Neural cell (in vitro differentiated cells): ENCODE results near the gene BARHL2. TPM values are rescaled to one million over a fixed set of nuclear protein-coding genes. Genes with fewer than 3 reads are reported as not detected.

ENCODE experiments used
- H2AFZ ChIP-seq: fragments of 200-600, 300-800 bp; sonication (generic), shearing (Covaris generic); 2 replicates; pipeline ENCODE4 v1.6.0; 2014; ENCODE audit warnings: low read depth, mild to moderate bottlenecking, antibody characterized with exemption, low read length, moderate library complexity
- H3F3A ChIP-seq: fragments of 200-600 bp; shearing (Covaris generic); 2 replicates; pipeline ENCODE4 v1.6.1; 2016; ENCODE audit warnings: mild to moderate bottlenecking, moderate library complexity, mixed read lengths, antibody characterized with exemption, low read length; ENCODE audit not compliant: insufficient read depth, poor library complexity, severe bottlenecking
- H3K27ac ChIP-seq: fragments of 200-600, 300-800 bp; sonication (generic), shearing (Covaris generic); 2 replicates; pipeline ENCODE4 v1.5.1; 2014; ENCODE audit warnings: mild to moderate bottlenecking, low read length, moderate library complexity
- H3K27me3 ChIP-seq: fragments of 300-800, 200-600 bp; sonication (generic), shearing (Covaris generic); 2 replicates; pipeline ENCODE4 v1.6.0; 2014; ENCODE audit warnings: mild to moderate bottlenecking, low read depth, low read length, moderate library complexity; ENCODE audit not compliant: insufficient read depth
- H3K36me3 ChIP-seq: fragments of 300-800, 200-600 bp; sonication (generic), shearing (Covaris generic); 2 replicates; pipeline ENCODE4 v1.5.1; 2014; ENCODE audit warnings: mild to moderate bottlenecking, antibody characterized with exemption, low read length, moderate library complexity; ENCODE audit not compliant: insufficient read depth
- H3K4me2 ChIP-seq: fragments of 300-800, 200-600 bp; sonication (generic), shearing (Covaris generic); 2 replicates; pipeline ENCODE4 v1.6.0; 2014; ENCODE audit warnings: mild to moderate bottlenecking, low read length
- H3K4me3 ChIP-seq: fragments of 300-800, 200-600 bp; sonication (generic), shearing (Covaris generic); 2 replicates; pipeline ENCODE4 v1.5.1; 2014; ENCODE audit warnings: mild to moderate bottlenecking, low read length, moderate library complexity
- H3K79me2 ChIP-seq: fragments of 200-600 bp; shearing (Covaris generic); replicated peaks from 2 replicates; pipeline ENCODE4 v1.6.0; 2014; ENCODE audit warnings: mild to moderate bottlenecking, low read length, moderate library complexity; ENCODE audit not compliant: insufficient read depth
- H3K9ac ChIP-seq: fragments of 300-800, 200-600 bp; sonication (generic), shearing (Covaris generic); 2 replicates; pipeline ENCODE4 v1.6.1; 2016; ENCODE audit warnings: mild to moderate bottlenecking, low read length, mixed read lengths
- H3K9me2 ChIP-seq: fragments of 200-600 bp; shearing (Covaris generic); 2 replicates; pipeline ENCODE4 v1.6.1; 2016; ENCODE audit warnings: mild to moderate bottlenecking, low read length, mixed read lengths; ENCODE audit not compliant: insufficient read depth
- H3K9me3 ChIP-seq: fragments of 200-600, 300-800 bp; sonication (generic), shearing (Covaris generic); 2 replicates; pipeline ENCODE4 v1.6.1; 2016; ENCODE audit warnings: mild to moderate bottlenecking, mixed run types, low read length, moderate library complexity, mixed read lengths
- H4K20me1 ChIP-seq: fragments of 200-600 bp; shearing (Covaris generic); 2 replicates; pipeline ENCODE4 v1.6.1; 2016; ENCODE audit warnings: mild to moderate bottlenecking, mixed run types; ENCODE audit not compliant: insufficient read depth
- EP300 ChIP-seq: fragments of 450-650 bp; conservative IDR thresholded peaks from 2 replicates; pipeline ENCODE4 v1.6.1; 2014; ENCODE audit warnings: antibody characterized with exemption, mild to moderate bottlenecking, moderate library complexity; ENCODE audit not compliant: poor library complexity, severe bottlenecking
- EZH2 ChIP-seq: fragments of 200-600, 300-800 bp; shearing (Covaris generic), sonication (generic); IDR thresholded peaks from 2 replicates; pipeline ENCODE4 v1.6.1; 2014; ENCODE audit warnings: antibody characterized with exemption, low read length, borderline replicate concordance, mild to moderate bottlenecking; ENCODE audit not compliant: insufficient read depth, poor library complexity, severe bottlenecking
- MXI1 ChIP-seq: fragments of 450-650 bp; conservative IDR thresholded peaks from 2 replicates; pipeline ENCODE4 v1.6.1; 2014; ENCODE audit warnings: antibody characterized with exemption, mild to moderate bottlenecking; ENCODE audit not compliant: poor library complexity, severe bottlenecking
- POLR2AphosphoS5 ChIP-seq: IDR thresholded peaks from 2 replicates; pipeline ENCODE4 v1.6.1; 2012
- RAD21 ChIP-seq: fragments of 450-650 bp; conservative IDR thresholded peaks from 2 replicates; pipeline ENCODE4 v1.6.1; 2014; ENCODE audit warnings: antibody characterized with exemption, mild to moderate bottlenecking, moderate library complexity
- REST ChIP-seq: IDR thresholded peaks from 2 replicates; pipeline ENCODE4 v1.6.1; 2012; ENCODE audit warnings: borderline replicate concordance
- SMC3 ChIP-seq: fragments of 450-650 bp; conservative IDR thresholded peaks from 2 replicates; pipeline ENCODE4 v1.6.1; 2014; ENCODE audit warnings: antibody characterized with exemption, mild to moderate bottlenecking, moderate library complexity; ENCODE audit not compliant: poor library complexity
- TAF1 ChIP-seq: IDR thresholded peaks from 2 replicates; pipeline ENCODE4 v1.6.1; 2012; ENCODE audit warnings: low read depth
- polyA plus RNA-seq: library from polyadenylated mRNA; depleted of rRNA; stranded (reverse); fragments of >200 nt; gene quantifications from 2 replicates; pipeline ENCODE4 v1.2.3, GENCODE V29; 2014
- TF ChIP-seq, protein P1 (sequence below): fragments of 450-650 bp; IDR thresholded peaks from 2 replicates; pipeline ENCODE4 v1.5.1; 2014; ENCODE audit warnings: antibody characterized with exemption, mild to moderate bottlenecking, moderate library complexity; ENCODE audit not compliant: poor library complexity, severe bottlenecking

Gene BARHL2
- polyA plus RNA-seq, 1 donor from 2014 or later: not detected

DNA sequence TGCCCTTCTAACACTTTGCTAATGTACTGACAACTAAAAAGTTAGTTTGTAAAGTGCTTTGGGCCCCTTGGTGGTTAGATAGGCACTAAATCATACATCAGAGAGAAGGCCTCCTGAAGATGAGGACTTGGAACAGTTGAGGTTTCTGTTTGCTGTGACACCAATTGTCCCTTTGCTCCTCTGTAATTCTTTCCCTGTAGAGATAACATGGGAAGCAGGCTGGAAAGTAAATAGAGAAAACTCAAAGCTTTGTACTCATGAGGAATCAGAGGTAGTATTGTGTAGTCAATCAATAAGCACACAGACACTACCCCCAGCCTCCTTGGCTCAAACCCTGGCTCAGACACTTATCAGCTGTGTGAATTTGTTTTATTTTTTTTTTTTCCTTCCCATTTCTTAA lies 31.6 kb upstream of the BARHL2 start:
- Histone ChIP-seq H4K20me1 (no peaks in the 10 kb centered on the region), H3K79me2 (no peaks in the 10 kb centered on the region), H3K27me3 (no peaks in the 10 kb centered on the region), H3K27ac (no peak overlapping the region), H3K9me2 (no peaks in the 10 kb centered on the region), H2AFZ (no peak overlapping the region), H3K4me2 (no peak overlapping the region), H3K4me3 (no peak overlapping the region), H3K36me3 (no peaks in the 10 kb centered on the region), H3F3A (no peaks in the 10 kb centered on the region), H3K9me3 (no peaks in the 10 kb centered on the region), H3K9ac (no peak overlapping the region)
- TF ChIP-seq REST (no peak), EP300 (no peak), TAF1 (no peak), SMC3 (no peak)

DNA sequence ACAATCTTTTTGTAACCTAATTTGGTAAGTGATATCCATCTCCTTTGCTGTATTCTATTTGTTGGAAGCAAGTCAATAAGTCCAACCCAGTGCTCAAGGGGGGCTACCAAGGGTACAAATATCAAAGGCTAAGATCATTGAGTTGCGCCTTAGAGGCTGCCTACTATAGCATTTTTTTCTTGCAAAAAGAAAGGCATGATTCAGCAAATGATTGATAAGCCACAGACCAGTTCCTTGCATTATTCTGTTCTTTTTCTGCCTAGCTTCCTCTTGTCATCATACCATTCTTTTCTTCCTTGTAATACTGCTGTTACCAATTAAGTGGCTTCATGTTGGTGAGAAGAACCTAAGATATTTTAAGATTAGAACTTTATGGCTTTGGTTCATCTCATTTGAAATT lies 29.8 kb upstream of the BARHL2 start:
- Histone ChIP-seq H3K4me3 (no peak overlapping the region), H3K27ac (no peak overlapping the region), H3K27me3 (no peaks in the 10 kb centered on the region), H3K79me2 (no peaks in the 10 kb centered on the region), H3K9me3 (no peaks in the 10 kb centered on the region), H2AFZ (no peak overlapping the region), H3K4me2 (no peak overlapping the region), H3K36me3 (no peaks in the 10 kb centered on the region), H4K20me1 (no peaks in the 10 kb centered on the region), H3K9me2 (no peaks in the 10 kb centered on the region), H3K9ac (no peak overlapping the region), H3F3A (no peaks in the 10 kb centered on the region)
- TF ChIP-seq REST (no peak), EP300 (no peak), EZH2 (no peak), SMC3 (no peak), POLR2AphosphoS5 (no peak), RAD21 (no peak), MXI1 (no peak), TAF1 (no peak)
- TF ChIP-seq, protein P1, sequence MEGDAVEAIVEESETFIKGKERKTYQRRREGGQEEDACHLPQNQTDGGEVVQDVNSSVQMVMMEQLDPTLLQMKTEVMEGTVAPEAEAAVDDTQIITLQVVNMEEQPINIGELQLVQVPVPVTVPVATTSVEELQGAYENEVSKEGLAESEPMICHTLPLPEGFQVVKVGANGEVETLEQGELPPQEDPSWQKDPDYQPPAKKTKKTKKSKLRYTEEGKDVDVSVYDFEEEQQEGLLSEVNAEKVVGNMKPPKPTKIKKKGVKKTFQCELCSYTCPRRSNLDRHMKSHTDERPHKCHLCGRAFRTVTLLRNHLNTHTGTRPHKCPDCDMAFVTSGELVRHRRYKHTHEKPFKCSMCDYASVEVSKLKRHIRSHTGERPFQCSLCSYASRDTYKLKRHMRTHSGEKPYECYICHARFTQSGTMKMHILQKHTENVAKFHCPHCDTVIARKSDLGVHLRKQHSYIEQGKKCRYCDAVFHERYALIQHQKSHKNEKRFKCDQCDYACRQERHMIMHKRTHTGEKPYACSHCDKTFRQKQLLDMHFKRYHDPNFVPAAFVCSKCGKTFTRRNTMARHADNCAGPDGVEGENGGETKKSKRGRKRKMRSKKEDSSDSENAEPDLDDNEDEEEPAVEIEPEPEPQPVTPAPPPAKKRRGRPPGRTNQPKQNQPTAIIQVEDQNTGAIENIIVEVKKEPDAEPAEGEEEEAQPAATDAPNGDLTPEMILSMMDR: no peak
